Breast epithelium (tissue), 3 donors: ENCODE results near the gene MLYCD.

Experiments used
- POLR2A ChIP-seq: fragments of 450-650 bp; IDR thresholded peaks from one replicate; pipeline ENCODE4 v1.6.1; 2016; ENCODE audit warnings: antibody characterized with exemption, mild to moderate bottlenecking, moderate library complexity
- POLR2AphosphoS5 ChIP-seq, 3 donors: sonication (generic); formaldehyde crosslinking; IDR thresholded peaks; one replicate each; pipeline ENCODE4 v1.6.1; 2017; ENCODE audit warnings: antibody characterized with exemption in 3 of 3
- TF ChIP-seq, protein P1 (sequence below), 3 donors: fragments of 450-650 bp; IDR thresholded peaks; one replicate each; pipeline ENCODE4 v1.5.1; 2016 to 2017; ENCODE audit warnings: antibody characterized with exemption in 3 of 3, mild to moderate bottlenecking in 3 of 3, moderate library complexity in 3 of 3

DNA sequence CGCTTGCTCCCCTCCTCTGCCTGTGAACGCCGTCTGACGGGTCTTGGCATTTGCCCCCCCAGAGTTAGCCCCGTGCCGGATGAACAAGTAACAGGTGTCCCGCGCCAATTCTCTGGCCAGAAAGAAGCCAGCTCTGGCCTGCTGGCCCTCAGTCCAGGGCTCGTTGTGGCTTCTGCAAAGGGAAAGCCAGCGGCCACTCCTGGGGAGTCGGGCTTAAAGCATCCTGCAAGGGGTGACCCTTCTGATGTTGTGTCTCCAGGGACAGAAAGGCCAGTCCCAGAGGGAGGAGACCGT, 35.7 kb downstream of the MLYCD start:
- TF ChIP-seq, protein P1, sequence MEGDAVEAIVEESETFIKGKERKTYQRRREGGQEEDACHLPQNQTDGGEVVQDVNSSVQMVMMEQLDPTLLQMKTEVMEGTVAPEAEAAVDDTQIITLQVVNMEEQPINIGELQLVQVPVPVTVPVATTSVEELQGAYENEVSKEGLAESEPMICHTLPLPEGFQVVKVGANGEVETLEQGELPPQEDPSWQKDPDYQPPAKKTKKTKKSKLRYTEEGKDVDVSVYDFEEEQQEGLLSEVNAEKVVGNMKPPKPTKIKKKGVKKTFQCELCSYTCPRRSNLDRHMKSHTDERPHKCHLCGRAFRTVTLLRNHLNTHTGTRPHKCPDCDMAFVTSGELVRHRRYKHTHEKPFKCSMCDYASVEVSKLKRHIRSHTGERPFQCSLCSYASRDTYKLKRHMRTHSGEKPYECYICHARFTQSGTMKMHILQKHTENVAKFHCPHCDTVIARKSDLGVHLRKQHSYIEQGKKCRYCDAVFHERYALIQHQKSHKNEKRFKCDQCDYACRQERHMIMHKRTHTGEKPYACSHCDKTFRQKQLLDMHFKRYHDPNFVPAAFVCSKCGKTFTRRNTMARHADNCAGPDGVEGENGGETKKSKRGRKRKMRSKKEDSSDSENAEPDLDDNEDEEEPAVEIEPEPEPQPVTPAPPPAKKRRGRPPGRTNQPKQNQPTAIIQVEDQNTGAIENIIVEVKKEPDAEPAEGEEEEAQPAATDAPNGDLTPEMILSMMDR (IDR thresholded peaks at IDR 0.05), result no peak
- TF ChIP-seq POLR2AphosphoS5 (IDR thresholded peaks at IDR 0.05) (no peak), POLR2A (no peak)
